GM23338 (cell line): ENCODE measurements around the gene BCAS3.

Experiments used
- CREB1 ChIP-seq: fragments of 250-450 bp; sonication (Bioruptor Pico); IDR thresholded peaks from 2 replicates; pipeline ENCODE4 v1.5.0; 2020; ENCODE audit warnings: low read depth, mild to moderate bottlenecking, moderate library complexity
- ETS1 ChIP-seq: IDR thresholded peaks from 2 replicates; pipeline ENCODE4 v1.6.1; 2016; ENCODE audit warnings: antibody characterized with exemption
- EZH2 ChIP-seq: fragments of 200-600 bp; sonication (generic); IDR thresholded peaks from one replicate; pipeline ENCODE4 v1.8.0; 2017; ENCODE audit warnings: antibody characterized with exemption, mild to moderate bottlenecking, low read depth; ENCODE audit not compliant: unreplicated experiment
- EZH2phosphoT487 ChIP-seq: fragments of 200-600 bp; sonication (generic); IDR thresholded peaks from one replicate; pipeline ENCODE4 v1.8.1; 2018; ENCODE audit warnings: antibody characterized with exemption; ENCODE audit not compliant: unreplicated experiment
- NANOG ChIP-seq: IDR thresholded peaks from 2 replicates; pipeline ENCODE4 v1.6.1; 2016; ENCODE audit warnings: antibody characterized with exemption, borderline replicate concordance
- POLR2AphosphoS5 ChIP-seq: IDR thresholded peaks from 2 replicates; pipeline ENCODE4 v1.6.1; 2016; ENCODE audit warnings: antibody characterized with exemption, low read depth
- REST ChIP-seq: IDR thresholded peaks from one replicate; pipeline ENCODE4 v1.6.1; 2018; ENCODE audit warnings: antibody characterized with exemption; ENCODE audit not compliant: unreplicated experiment
- ZNF331 ChIP-seq: fragments of 250-450 bp; sonication (Bioruptor Pico); IDR thresholded peaks from 2 replicates; pipeline ENCODE4 v1.5.0; 2020; ENCODE audit warnings: low read depth, mild to moderate bottlenecking, moderate library complexity
- TF ChIP-seq, protein P1 (sequence below), 2 experiments: fragments of 200-600 bp in 1 of 2; sonication (generic) in 1 of 2; conservative IDR thresholded peaks; 2 replicates each; pipeline versions ENCODE4 v1.5.1 to v1.6.1; 2016 to 2017; ENCODE audit warnings: antibody characterized with exemption in 2 of 2, low read depth in 2 of 2, mild to moderate bottlenecking in 2 of 2, moderate library complexity in 1 of 2

GRCh38 chr17:61318684-61319098 is 641.0 kb downstream of the BCAS3 start:
- TF ChIP-seq, protein P1, sequence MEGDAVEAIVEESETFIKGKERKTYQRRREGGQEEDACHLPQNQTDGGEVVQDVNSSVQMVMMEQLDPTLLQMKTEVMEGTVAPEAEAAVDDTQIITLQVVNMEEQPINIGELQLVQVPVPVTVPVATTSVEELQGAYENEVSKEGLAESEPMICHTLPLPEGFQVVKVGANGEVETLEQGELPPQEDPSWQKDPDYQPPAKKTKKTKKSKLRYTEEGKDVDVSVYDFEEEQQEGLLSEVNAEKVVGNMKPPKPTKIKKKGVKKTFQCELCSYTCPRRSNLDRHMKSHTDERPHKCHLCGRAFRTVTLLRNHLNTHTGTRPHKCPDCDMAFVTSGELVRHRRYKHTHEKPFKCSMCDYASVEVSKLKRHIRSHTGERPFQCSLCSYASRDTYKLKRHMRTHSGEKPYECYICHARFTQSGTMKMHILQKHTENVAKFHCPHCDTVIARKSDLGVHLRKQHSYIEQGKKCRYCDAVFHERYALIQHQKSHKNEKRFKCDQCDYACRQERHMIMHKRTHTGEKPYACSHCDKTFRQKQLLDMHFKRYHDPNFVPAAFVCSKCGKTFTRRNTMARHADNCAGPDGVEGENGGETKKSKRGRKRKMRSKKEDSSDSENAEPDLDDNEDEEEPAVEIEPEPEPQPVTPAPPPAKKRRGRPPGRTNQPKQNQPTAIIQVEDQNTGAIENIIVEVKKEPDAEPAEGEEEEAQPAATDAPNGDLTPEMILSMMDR (conservative IDR thresholded peaks at IDR 0.05; ENCODE audit: low read depth in 2 of 2), result no peak
- TF ChIP-seq EZH2, result no peak
- no peak for TF ChIP-seq POLR2AphosphoS5
- TF ChIP-seq REST, result no peak
- no peak for TF ChIP-seq ETS1
- no peak for TF ChIP-seq ZNF331 (CRISPR knock-in tag)
- TF ChIP-seq CREB1 (CRISPR knock-in tag), result no peak
- TF ChIP-seq EZH2phosphoT487, result no peak
- no peak for TF ChIP-seq NANOG
